Upper lobe of left lung (tissue), 4 donors: Measurements from ENCODE around the gene RASAL1.
A peak's percentile ranks its signal among the peaks of the same experiment; 100 is the strongest.

ENCODE experiments used
- EP300 ChIP-seq, 4 donors: sonication (generic); formaldehyde crosslinking; IDR thresholded peaks; one replicate each; pipeline ENCODE4 v1.5.1; 2017; ENCODE audit warnings: antibody characterized with exemption in 4 of 4, control low read depth in 2 of 4
- POLR2A ChIP-seq, 4 donors: fragments of 450-650 bp; IDR thresholded peaks; one replicate each; pipeline ENCODE4 v1.5.1; 2016 to 2017; ENCODE audit warnings: antibody characterized with exemption in 4 of 4, mild to moderate bottlenecking in 2 of 4
- POLR2AphosphoS5 ChIP-seq, 2 donors: sonication (generic); formaldehyde crosslinking; IDR thresholded peaks; one replicate each; pipeline ENCODE4 v1.5.1; 2017; ENCODE audit warnings: antibody characterized with exemption in 2 of 2
- TF ChIP-seq, protein P1 (sequence below), 6 experiments: fragments of 450-650 bp in 4 of 6; fragments of 200-600 bp in 2 of 6; sonication (generic) in 2 of 6; IDR thresholded peaks; one replicate each; pipeline ENCODE4 v1.5.1; 2016 to 2019; ENCODE audit warnings: antibody characterized with exemption in 6 of 6

- TF ChIP-seq, protein P1, sequence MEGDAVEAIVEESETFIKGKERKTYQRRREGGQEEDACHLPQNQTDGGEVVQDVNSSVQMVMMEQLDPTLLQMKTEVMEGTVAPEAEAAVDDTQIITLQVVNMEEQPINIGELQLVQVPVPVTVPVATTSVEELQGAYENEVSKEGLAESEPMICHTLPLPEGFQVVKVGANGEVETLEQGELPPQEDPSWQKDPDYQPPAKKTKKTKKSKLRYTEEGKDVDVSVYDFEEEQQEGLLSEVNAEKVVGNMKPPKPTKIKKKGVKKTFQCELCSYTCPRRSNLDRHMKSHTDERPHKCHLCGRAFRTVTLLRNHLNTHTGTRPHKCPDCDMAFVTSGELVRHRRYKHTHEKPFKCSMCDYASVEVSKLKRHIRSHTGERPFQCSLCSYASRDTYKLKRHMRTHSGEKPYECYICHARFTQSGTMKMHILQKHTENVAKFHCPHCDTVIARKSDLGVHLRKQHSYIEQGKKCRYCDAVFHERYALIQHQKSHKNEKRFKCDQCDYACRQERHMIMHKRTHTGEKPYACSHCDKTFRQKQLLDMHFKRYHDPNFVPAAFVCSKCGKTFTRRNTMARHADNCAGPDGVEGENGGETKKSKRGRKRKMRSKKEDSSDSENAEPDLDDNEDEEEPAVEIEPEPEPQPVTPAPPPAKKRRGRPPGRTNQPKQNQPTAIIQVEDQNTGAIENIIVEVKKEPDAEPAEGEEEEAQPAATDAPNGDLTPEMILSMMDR (IDR thresholded peaks at IDR 0.05), result peak; percentile 74 to 90 (median 84)
- no peak for TF ChIP-seq EP300 (IDR thresholded peaks at IDR 0.05)
- no peak for TF ChIP-seq POLR2A (IDR thresholded peaks at IDR 0.05)
- TF ChIP-seq POLR2AphosphoS5 (IDR thresholded peaks at IDR 0.05), result peak in 1 of 2 donors; percentile 8
Observed at GRCh38 chr12:113098441-113099028, 37.0 kb downstream of the RASAL1 start.
